Sigmoid colon (tissue), 4 donors: ENCODE results near the gene JAKMIP1.

ENCODE experiments used
- EP300 ChIP-seq, 4 donors: sonication (generic); formaldehyde crosslinking; IDR thresholded peaks; one replicate each; pipeline ENCODE4 v1.6.1; 2017; ENCODE audit warnings: antibody characterized with exemption in 4 of 4
- POLR2A ChIP-seq, 2 donors: fragments of 450-650 bp; IDR thresholded peaks; one replicate each; pipeline ENCODE4 v1.6.1; 2016; ENCODE audit warnings: antibody characterized with exemption in 2 of 2, mild to moderate bottlenecking in 2 of 2, moderate library complexity in 2 of 2
- POLR2AphosphoS5 ChIP-seq, 4 donors: sonication (generic); formaldehyde crosslinking; IDR thresholded peaks; one replicate each; pipeline ENCODE4 v1.6.1; 2017; ENCODE audit warnings: antibody characterized with exemption in 4 of 4
- TF ChIP-seq, protein P1 (sequence below), 4 experiments: fragments of 450-650 bp in 3 of 4; fragments of 200-600 bp in 1 of 4; IDR thresholded peaks; one replicate each; pipeline ENCODE4 v1.5.1; 2016 to 2019; ENCODE audit warnings: antibody characterized with exemption in 4 of 4, mild to moderate bottlenecking in 3 of 4, moderate library complexity in 2 of 4

GRCh38 chr4:6194458-6195195 is 5.7 kb downstream of the JAKMIP1 start:
- TF ChIP-seq, protein P1, sequence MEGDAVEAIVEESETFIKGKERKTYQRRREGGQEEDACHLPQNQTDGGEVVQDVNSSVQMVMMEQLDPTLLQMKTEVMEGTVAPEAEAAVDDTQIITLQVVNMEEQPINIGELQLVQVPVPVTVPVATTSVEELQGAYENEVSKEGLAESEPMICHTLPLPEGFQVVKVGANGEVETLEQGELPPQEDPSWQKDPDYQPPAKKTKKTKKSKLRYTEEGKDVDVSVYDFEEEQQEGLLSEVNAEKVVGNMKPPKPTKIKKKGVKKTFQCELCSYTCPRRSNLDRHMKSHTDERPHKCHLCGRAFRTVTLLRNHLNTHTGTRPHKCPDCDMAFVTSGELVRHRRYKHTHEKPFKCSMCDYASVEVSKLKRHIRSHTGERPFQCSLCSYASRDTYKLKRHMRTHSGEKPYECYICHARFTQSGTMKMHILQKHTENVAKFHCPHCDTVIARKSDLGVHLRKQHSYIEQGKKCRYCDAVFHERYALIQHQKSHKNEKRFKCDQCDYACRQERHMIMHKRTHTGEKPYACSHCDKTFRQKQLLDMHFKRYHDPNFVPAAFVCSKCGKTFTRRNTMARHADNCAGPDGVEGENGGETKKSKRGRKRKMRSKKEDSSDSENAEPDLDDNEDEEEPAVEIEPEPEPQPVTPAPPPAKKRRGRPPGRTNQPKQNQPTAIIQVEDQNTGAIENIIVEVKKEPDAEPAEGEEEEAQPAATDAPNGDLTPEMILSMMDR (IDR thresholded peaks at IDR 0.05) = no peak
- TF ChIP-seq POLR2A (IDR thresholded peaks at IDR 0.05) (no peak), EP300 (IDR thresholded peaks at IDR 0.05) (no peak), POLR2AphosphoS5 (IDR thresholded peaks at IDR 0.05) (no peak)
